AG09319 (cell line): Measurements from ENCODE around the gene MFSD6L.

Experiments
- DNase-seq: peaks from one replicate; pipeline ENCODE4 v3.0.0-alpha.2; 2010; ENCODE audit warnings: low read depth; ENCODE audit errors: extremely low read depth
- CTCF ChIP-seq: IDR thresholded peaks from 2 replicates; pipeline ENCODE4 v1.5.1; 2011; ENCODE audit warnings: low read depth, mild to moderate bottlenecking, inconsistent platforms, low read length, moderate library complexity

Gene MFSD6L

GRCh38 chr17:8753976-8754440 lies 45.2 kb downstream of the MFSD6L start:
- TF ChIP-seq CTCF: peak; percentile 27
- no peak for DNase-seq

DNA sequence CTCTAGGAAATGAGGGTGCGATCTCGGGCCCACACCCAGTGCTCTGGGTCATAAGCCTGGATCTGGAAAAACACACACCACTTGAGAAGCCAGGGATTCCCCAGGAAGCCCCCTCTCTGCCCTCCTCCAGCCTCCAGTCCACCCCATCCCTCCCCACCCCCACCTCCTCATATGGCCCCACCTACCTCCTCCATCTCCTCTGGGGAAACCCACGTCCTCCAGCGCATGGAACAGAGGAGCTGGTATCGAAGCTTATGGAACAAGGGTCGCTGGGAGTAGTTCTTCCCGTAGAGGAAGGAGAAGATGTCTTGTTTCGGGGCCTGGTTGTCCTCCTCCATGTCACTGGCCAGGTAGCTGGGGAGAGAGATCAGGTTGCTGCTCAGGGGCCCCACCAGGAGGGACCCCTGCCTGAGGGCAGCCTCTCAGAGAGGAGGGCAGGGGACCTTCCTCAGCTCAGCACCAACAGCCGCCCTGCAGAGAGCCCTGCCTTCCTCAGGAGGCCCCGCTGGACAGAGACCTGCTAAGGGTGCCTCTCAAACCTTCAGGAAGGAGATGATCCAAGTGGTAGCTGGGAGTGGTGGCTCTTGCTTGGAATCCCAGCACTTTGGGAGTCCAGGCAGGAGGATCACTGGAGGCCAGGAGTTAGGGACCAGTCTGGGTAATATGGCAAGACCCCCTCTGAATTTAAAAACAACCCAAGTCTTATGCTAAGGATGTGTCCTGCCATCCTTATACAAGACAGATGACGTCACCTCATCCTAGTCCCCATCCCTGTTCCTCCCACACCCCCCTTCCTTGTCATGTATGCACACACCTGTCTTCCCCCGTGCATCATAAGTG lies 45.8 kb downstream of the MFSD6L start:
- no peak for DNase-seq
- no peak for TF ChIP-seq CTCF

DNA sequence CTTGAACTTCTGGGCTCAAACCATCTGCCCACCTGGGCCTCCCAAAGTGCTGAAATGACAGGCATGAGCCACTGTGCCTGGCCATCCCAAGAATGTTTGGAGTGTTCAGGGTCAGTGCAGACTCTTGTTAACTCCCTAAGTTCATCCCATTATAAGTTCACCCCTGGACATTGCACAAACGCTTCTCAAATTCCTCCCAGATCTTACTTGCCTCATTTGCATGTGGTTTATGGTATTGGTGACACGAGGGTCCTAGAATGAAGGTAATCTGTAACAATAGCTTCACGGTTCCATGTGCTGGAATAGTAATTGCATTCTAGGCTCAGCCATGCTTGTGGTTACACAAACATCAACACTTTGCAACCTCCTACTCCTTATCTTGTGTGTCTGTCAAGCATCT lies 49.5 kb downstream of the MFSD6L start:
- no peak for DNase-seq
- TF ChIP-seq CTCF: no peak

DNA sequence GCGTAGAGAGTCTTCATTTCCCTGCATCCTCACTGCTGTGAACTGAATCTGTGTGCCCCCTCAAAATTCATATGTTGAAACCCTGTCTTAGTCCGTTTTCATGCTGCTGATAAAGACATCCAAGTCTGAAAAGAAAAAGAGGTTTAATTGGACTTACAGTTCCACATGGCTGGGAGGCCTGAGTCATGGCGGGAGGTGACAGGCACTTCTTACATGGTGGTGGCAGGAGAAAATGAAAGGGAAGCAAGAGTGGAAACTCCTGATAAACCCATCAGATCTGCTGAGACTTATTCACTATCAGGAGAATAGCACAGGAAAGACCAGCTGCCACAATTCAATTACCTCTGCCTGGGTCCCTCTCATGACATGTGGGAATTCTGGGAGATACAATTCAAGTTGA lies 51.4 kb downstream of the MFSD6L start:
- TF ChIP-seq CTCF: no peak
- no peak for DNase-seq
